Breast epithelium (tissue), 4 donors: Measurements from ENCODE around the gene ANKS1A. TPM values are rescaled to one million over a fixed set of nuclear protein-coding genes. Genes with fewer than 3 reads are reported as not detected.

Source experiments
- DNase-seq, 2 donors: peaks; one replicate each; pipeline ENCODE4 v3.0.0-alpha.2; 2019; ENCODE audit warnings: low spot score in 2 of 2
- H3K27ac ChIP-seq, 2 donors: fragments of 200-600 bp; sonication (generic) in 1 of 2; one replicate each; pipeline ENCODE4 v1.5.1; 2016 to 2019; ENCODE audit warnings: mild to moderate bottlenecking in 1 of 2
- H3K27me3 ChIP-seq, 2 donors: fragments of 200-600 bp; sonication (generic) in 1 of 2; one replicate each; pipeline versions ENCODE4 v1.5.1 to v1.6.0; 2017 to 2019; ENCODE audit warnings: control low read depth in 1 of 2, mild to moderate bottlenecking in 1 of 2
- H3K36me3 ChIP-seq: fragments of 200-600 bp; one replicate; pipeline ENCODE4 v1.5.1; 2019
- H3K4me1 ChIP-seq, 2 donors: fragments of 200-600 bp; sonication (generic); one replicate each; pipeline ENCODE4 v1.5.1; 2016 to 2019; ENCODE audit warnings: control low read depth in 1 of 2
- H3K4me3 ChIP-seq, 3 donors: fragments of 200-600 bp; sonication (generic); 1 replicate in 2 of 3; 2 replicates in 1 of 3; pipeline ENCODE4 v1.5.1; 2016 to 2019; ENCODE audit warnings: mild to moderate bottlenecking in 3 of 3, moderate library complexity in 2 of 3
- H3K9me3 ChIP-seq, 2 donors: fragments of 200-600 bp; sonication (generic) in 1 of 2; one replicate each; pipeline ENCODE4 v1.5.1; 2016 to 2019; ENCODE audit warnings: control low read depth in 1 of 2
- POLR2A ChIP-seq: fragments of 450-650 bp; IDR thresholded peaks from one replicate; pipeline ENCODE4 v1.6.1; 2016; ENCODE audit warnings: antibody characterized with exemption, mild to moderate bottlenecking, moderate library complexity
- POLR2AphosphoS5 ChIP-seq, 3 donors: sonication (generic); formaldehyde crosslinking; IDR thresholded peaks; one replicate each; pipeline ENCODE4 v1.6.1; 2017; ENCODE audit warnings: antibody characterized with exemption in 3 of 3
- intact Hi-C: fragments of 100-400 bp; cut with DNase I; formaldehyde crosslinking; loops from one replicate; pipeline ENCODE4 v1.15.1; 2023; ENCODE audit warnings: low total_unique reads
- total RNA-seq, 3 donors: library from RNA; depleted of rRNA; stranded (reverse); fragments of >200 nt; gene quantifications; one replicate each; pipeline ENCODE4 v1.1.0, GENCODE V29; 2016
- TF ChIP-seq, protein P1 (sequence below), 3 donors: fragments of 450-650 bp; IDR thresholded peaks; one replicate each; pipeline ENCODE4 v1.5.1; 2016 to 2017; ENCODE audit warnings: antibody characterized with exemption in 3 of 3, mild to moderate bottlenecking in 3 of 3, moderate library complexity in 3 of 3

The ANKS1A gene
- total RNA-seq, 3 donors from 2014 or later: 18.2 to 26.5 (median 23.4) TPM

DNA sequence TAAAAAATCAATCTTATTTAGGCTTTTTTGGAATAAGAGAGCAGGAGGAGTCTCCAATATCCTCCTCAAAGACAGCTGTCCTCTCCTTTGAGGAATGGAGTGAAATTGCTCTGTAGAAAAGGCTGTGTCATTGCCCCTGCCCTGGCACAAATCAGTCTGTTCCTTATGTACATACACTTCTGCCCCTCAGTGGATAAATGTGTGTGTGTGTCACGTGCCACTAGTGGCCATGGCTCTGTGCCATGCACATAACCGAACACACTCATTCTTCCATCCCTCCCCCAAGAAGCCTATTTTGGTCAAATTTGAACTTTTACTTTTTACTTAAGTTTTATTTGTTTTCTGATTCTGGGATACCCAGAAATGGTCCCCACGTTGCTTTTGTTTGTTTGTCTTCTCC is 49.2 kb downstream of the ANKS1A start:
- Histone ChIP-seq H3K27ac (no peak overlapping the region), H3K27me3 (no peaks in the 10 kb centered on the region), H3K36me3 (no peaks in the 10 kb centered on the region), H3K9me3 (no peaks in the 10 kb centered on the region), H3K4me3 (no peak overlapping the region), H3K4me1 (no peaks in the 10 kb centered on the region)
- TF ChIP-seq POLR2AphosphoS5 (IDR thresholded peaks at IDR 0.05) (no peak), POLR2A (no peak)
- TF ChIP-seq, protein P1, sequence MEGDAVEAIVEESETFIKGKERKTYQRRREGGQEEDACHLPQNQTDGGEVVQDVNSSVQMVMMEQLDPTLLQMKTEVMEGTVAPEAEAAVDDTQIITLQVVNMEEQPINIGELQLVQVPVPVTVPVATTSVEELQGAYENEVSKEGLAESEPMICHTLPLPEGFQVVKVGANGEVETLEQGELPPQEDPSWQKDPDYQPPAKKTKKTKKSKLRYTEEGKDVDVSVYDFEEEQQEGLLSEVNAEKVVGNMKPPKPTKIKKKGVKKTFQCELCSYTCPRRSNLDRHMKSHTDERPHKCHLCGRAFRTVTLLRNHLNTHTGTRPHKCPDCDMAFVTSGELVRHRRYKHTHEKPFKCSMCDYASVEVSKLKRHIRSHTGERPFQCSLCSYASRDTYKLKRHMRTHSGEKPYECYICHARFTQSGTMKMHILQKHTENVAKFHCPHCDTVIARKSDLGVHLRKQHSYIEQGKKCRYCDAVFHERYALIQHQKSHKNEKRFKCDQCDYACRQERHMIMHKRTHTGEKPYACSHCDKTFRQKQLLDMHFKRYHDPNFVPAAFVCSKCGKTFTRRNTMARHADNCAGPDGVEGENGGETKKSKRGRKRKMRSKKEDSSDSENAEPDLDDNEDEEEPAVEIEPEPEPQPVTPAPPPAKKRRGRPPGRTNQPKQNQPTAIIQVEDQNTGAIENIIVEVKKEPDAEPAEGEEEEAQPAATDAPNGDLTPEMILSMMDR (IDR thresholded peaks at IDR 0.05): no peak
- intact Hi-C loops: no loop called here
- DNase-seq: no peak

DNA sequence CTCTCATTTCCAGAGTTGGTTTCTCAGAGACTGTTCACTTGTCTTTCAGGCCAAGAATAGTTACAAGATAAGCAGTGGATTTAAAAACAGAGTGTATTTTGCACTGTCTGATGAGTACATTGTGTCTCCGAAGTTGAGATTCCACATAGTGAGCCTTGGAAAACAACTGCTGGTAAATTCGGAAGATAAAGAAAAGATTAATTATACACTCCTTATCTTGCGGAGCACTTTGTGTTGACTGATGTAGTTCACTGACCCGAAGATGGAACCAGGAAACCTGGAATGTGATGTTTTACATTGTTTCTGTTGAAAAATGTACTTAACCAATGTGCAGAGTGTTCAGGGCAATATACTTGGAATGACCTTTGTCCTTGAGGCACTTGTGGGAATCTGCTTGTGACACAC is 51.0 kb downstream of the ANKS1A start:
- Histone ChIP-seq H3K9me3 (no peaks in the 10 kb centered on the region), H3K4me1 (no peaks in the 10 kb centered on the region), H3K36me3 (no peaks in the 10 kb centered on the region), H3K27ac (no peak overlapping the region), H3K4me3 (no peak overlapping the region), H3K27me3 (no peaks in the 10 kb centered on the region)
- no peak for DNase-seq
- intact Hi-C loops: no loop called here
- TF ChIP-seq POLR2A (no peak), POLR2AphosphoS5 (IDR thresholded peaks at IDR 0.05) (no peak)
- TF ChIP-seq, protein P1 (IDR thresholded peaks at IDR 0.05): no peak

- no peaks in the 10 kb centered on the region for H3K4me1 ChIP-seq
- H3K27ac ChIP-seq: no peak overlapping the region
- H3K27me3 ChIP-seq: no peaks in the 10 kb centered on the region
- TF ChIP-seq, protein P1 (IDR thresholded peaks at IDR 0.05): no peak
- TF ChIP-seq POLR2AphosphoS5 (IDR thresholded peaks at IDR 0.05) (no peak), POLR2A (no peak)
- intact Hi-C loops: no loop called here
- no peaks in the 10 kb centered on the region for H3K36me3 ChIP-seq
- H3K4me3 ChIP-seq: no peak overlapping the region
- no peaks in the 10 kb centered on the region for H3K9me3 ChIP-seq
- DNase-seq: no peak
Measured at GRCh38 chr6:34941421-34941820, 52.4 kb downstream of the ANKS1A start.

DNA sequence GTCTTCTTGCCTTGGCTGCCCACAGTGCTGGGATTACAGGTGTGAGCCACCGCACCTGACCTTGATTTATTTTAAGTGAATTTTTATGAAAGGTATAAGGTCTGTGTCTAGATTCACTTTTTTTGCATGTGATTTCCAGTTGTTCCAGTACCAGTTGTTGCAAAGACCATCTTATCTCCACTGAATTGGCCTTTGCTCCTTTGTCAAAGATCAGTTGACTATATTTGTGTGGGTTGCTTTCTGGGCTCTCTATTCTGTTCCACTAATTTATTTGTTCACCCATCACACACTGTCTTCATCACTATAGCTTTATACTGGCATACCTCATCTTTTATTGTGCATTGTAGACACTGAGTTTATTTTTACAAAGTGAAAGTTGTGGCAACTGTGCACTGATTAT is 56.3 kb downstream of the ANKS1A start:
- Histone ChIP-seq H3K36me3 (no peaks in the 10 kb centered on the region), H3K4me1 (no peaks in the 10 kb centered on the region), H3K27ac (no peak overlapping the region), H3K4me3 (no peak overlapping the region), H3K27me3 (no peaks in the 10 kb centered on the region), H3K9me3 (no peaks in the 10 kb centered on the region)
- no peak for TF ChIP-seq POLR2A
- no peak for TF ChIP-seq POLR2AphosphoS5 (IDR thresholded peaks at IDR 0.05)
- TF ChIP-seq, protein P1 (IDR thresholded peaks at IDR 0.05): no peak
- intact Hi-C loops: no loop called here
- no peak for DNase-seq

- intact Hi-C loops: no loop called here
- no peak for DNase-seq
- no peak overlapping the region for H3K4me3 ChIP-seq
- H3K4me1 ChIP-seq: no peaks in the 10 kb centered on the region
- no peak for TF ChIP-seq POLR2AphosphoS5 (IDR thresholded peaks at IDR 0.05)
- TF ChIP-seq, protein P1 (IDR thresholded peaks at IDR 0.05): no peak
- no peak for TF ChIP-seq POLR2A
- no peaks in the 10 kb centered on the region for H3K27me3 ChIP-seq
- no peaks in the 10 kb centered on the region for H3K9me3 ChIP-seq
- H3K36me3 ChIP-seq: no peaks in the 10 kb centered on the region
- no peak overlapping the region for H3K27ac ChIP-seq
Measured at GRCh38 chr6:34947561-34947960, 58.5 kb downstream of the ANKS1A start.
